ENCODE data around the gene SBK3.
"Not testable (repeated sequence)": the region's sequence is repeated elsewhere in the genome, so short reads cannot be mapped to it uniquely, and the experiment has no call there.

SBK3 gene

GRCh38 chr19:55573929-55574328 is 28.6 kb upstream of the SBK3 start:
- DNase-seq, result not testable (repeated sequence)

- not testable (repeated sequence) for DNase-seq
These were observed 24.1 kb upstream of the SBK3 start for GRCh38 chr19:55569477-55569876.

GRCh38 chr19:55567708-55568328 is 22.5 kb upstream of the SBK3 start:
- no peak for DNase-seq

- no peak for DNase-seq
These were observed 21.5 kb upstream of the SBK3 start for GRCh38 chr19:55566823-55567222.

- no peak for DNase-seq
These were observed 17.9 kb upstream of the SBK3 start for GRCh38 chr19:55563261-55563690.

GRCh38 chr19:55559684-55560083 is 14.3 kb upstream of the SBK3 start:
- no peak for DNase-seq

- DNase-seq, result no peak
These were observed 9.4 kb upstream of the SBK3 start for GRCh38 chr19:55554741-55555152.

GRCh38 chr19:55554302-55554701 is 9.0 kb upstream of the SBK3 start:
- DNase-seq, result no peak

GRCh38 chr19:55553217-55554182 is 8.2 kb upstream of the SBK3 start:
- DNase-seq, result no peak

- no peak for DNase-seq
These were observed 7.3 kb upstream of the SBK3 start for GRCh38 chr19:55552620-55553019.

GRCh38 chr19:55552206-55552605 is 6.9 kb upstream of the SBK3 start:
- no peak for DNase-seq

- no peak for DNase-seq
These were observed 4.9 kb upstream of the SBK3 start for GRCh38 chr19:55550321-55550650.

GRCh38 chr19:55549500-55550320 is 4.4 kb upstream of the SBK3 start:
- DNase-seq, result no peak

- no peak for DNase-seq
These were observed 1.7 kb upstream of the SBK3 start for GRCh38 chr19:55546822-55547614.

- DNase-seq, result no peak
These were observed 668 bp upstream of the SBK3 start for GRCh38 chr19:55546011-55546410.

- DNase-seq, result no peak
These were observed 435 bp downstream of the SBK3 start for GRCh38 chr19:55544776-55545439.

GRCh38 chr19:55544014-55544413 is 1.3 kb downstream of the SBK3 start:
- DNase-seq, result no peak

- no peak for DNase-seq
These were observed 1.8 kb downstream of the SBK3 start for GRCh38 chr19:55543567-55543966.

GRCh38 chr19:55542292-55542855 is 3.0 kb downstream of the SBK3 start:
- no peak for DNase-seq

- no peak for DNase-seq
These were observed 4.3 kb downstream of the SBK3 start for GRCh38 chr19:55541091-55541490.

GRCh38 chr19:55540619-55541018 is 4.7 kb downstream of the SBK3 start:
- DNase-seq, result no peak
